HG03432 (cell line): Measurements from ENCODE around the gene FAM163B.

Experiments used
- ATAC-seq: cut with Tn5 transposase; IDR thresholded peaks from one replicate; pipeline ENCODE4 v1.9.1; 2021; ENCODE audit warnings: mild to moderate bottlenecking, moderate library complexity; ENCODE audit not compliant: unreplicated experiment

Gene FAM163B

GRCh38 chr9:133583111-133583510, 26.1 kb downstream of the FAM163B start:
- no peak for ATAC-seq

GRCh38 chr9:133582501-133583045, 26.6 kb downstream of the FAM163B start:
- ATAC-seq: no peak

- no peak for ATAC-seq
Measured at GRCh38 chr9:133581513-133582343, 27.5 kb downstream of the FAM163B start.

- ATAC-seq: no peak
Measured at GRCh38 chr9:133581011-133581410, 28.2 kb downstream of the FAM163B start.

- ATAC-seq: no peak
Measured at GRCh38 chr9:133580419-133580738, 28.8 kb downstream of the FAM163B start.

- no peak for ATAC-seq
Measured at GRCh38 chr9:133579601-133580418, 29.4 kb downstream of the FAM163B start.

GRCh38 chr9:133578524-133579441, 30.4 kb downstream of the FAM163B start:
- ATAC-seq: no peak

GRCh38 chr9:133577737-133578112, 31.5 kb downstream of the FAM163B start:
- ATAC-seq: no peak

- no peak for ATAC-seq
Measured at GRCh38 chr9:133576875-133577736, 32.1 kb downstream of the FAM163B start.

GRCh38 chr9:133576031-133576874, 32.9 kb downstream of the FAM163B start:
- ATAC-seq: no peak

- ATAC-seq: no peak
Measured at GRCh38 chr9:133575186-133576030, 33.8 kb downstream of the FAM163B start.

- ATAC-seq: no peak
Measured at GRCh38 chr9:133574771-133575170, 34.4 kb downstream of the FAM163B start.

- ATAC-seq: no peak
Measured at GRCh38 chr9:133573791-133574515, 35.2 kb downstream of the FAM163B start.

- ATAC-seq: no peak
Measured at GRCh38 chr9:133572821-133573361, 36.3 kb downstream of the FAM163B start.

- ATAC-seq: no peak
Measured at GRCh38 chr9:133571896-133572595, 37.1 kb downstream of the FAM163B start.

- no peak for ATAC-seq
Measured at GRCh38 chr9:133571391-133571890, 37.7 kb downstream of the FAM163B start.
